HepG2 (cell line): ENCODE data around the gene GRK4. TPM values are rescaled to one million over a fixed set of nuclear protein-coding genes. Genes with fewer than 3 reads are reported as not detected.
A peak's percentile ranks its signal among the peaks of the same experiment; 100 is the strongest.

Experiments
- HBP1 ChIP-seq: IDR thresholded peaks from 2 replicates; pipeline ENCODE4 v1.6.1; 2016; ENCODE audit warnings: low read depth, control low read depth
- HDAC1 ChIP-seq: sonication (generic); formaldehyde crosslinking; IDR thresholded peaks from 2 replicates; pipeline ENCODE4 v1.5.1; 2020; ENCODE audit warnings: mild to moderate bottlenecking, missing genetic modification reagents
- IRF9 ChIP-seq: sonication (generic); formaldehyde crosslinking; IDR thresholded peaks from 2 replicates; pipeline ENCODE4 v1.8.0; 2022; ENCODE audit warnings: missing genetic modification reagents, mild to moderate bottlenecking, borderline replicate concordance
- NCOA1 ChIP-seq: sonication (generic); formaldehyde crosslinking; IDR thresholded peaks from 2 replicates; pipeline ENCODE4 v1.9.0; 2021; ENCODE audit warnings: missing genetic modification reagents
- PRDM10 ChIP-seq: sonication (generic); formaldehyde crosslinking; IDR thresholded peaks from 2 replicates; pipeline ENCODE4 v1.4.0; 2020; ENCODE audit warnings: low read depth, missing genetic modification reagents
- RERE ChIP-seq: IDR thresholded peaks from 2 replicates; pipeline ENCODE4 v1.6.1; 2016; ENCODE audit warnings: low read depth, missing genetic modification reagents, missing compliant biosample characterization
- SIN3B ChIP-seq: fragments of 150-350 bp; IDR thresholded peaks from 2 replicates; pipeline ENCODE4 v1.6.1; 2014; ENCODE audit warnings: low read length
- TOE1 ChIP-seq: sonication (generic); formaldehyde crosslinking; IDR thresholded peaks from 2 replicates; pipeline ENCODE4 v1.4.0; 2020; ENCODE audit warnings: mild to moderate bottlenecking, missing genetic modification reagents
- ZBTB44 ChIP-seq: sonication (generic); formaldehyde crosslinking; IDR thresholded peaks from 2 replicates; pipeline ENCODE4 v1.4.0; 2020; ENCODE audit warnings: missing genetic modification reagents
- ZNF597 ChIP-seq: sonication (generic); formaldehyde crosslinking; IDR thresholded peaks from 2 replicates; pipeline ENCODE4 v1.5.0; 2020; ENCODE audit warnings: missing genetic modification reagents
- polyA plus RNA-seq, 8 experiments: library from polyadenylated mRNA; depleted of rRNA in 3 of 8; stranded (reverse) in 7 of 8; unstranded in 1 of 8; fragments of >200 nt; fragmentation: Illumina TruSeq in 4 of 8; extraction: Trizol in 4 of 8; gene quantifications; 2 replicates each; pipeline versions ENCODE4 v1.2.1 to v1.2.3, GENCODE V29; 2011 to 2016; ENCODE audit warnings: low read depth in 4 of 8, missing spikeins in 1 of 8, mixed read lengths in 1 of 8; ENCODE audit not compliant: insufficient read depth in 1 of 8
- total RNA-seq, 5 experiments: library from RNA; depleted of rRNA; stranded (reverse); fragments of >200 nt; fragmentation: Illumina TruSeq; extraction: Trizol; gene quantifications; 2 replicates each; pipeline ENCODE4 v1.2.3, GENCODE V29; 2016; ENCODE audit warnings: low read depth in 1 of 5

The GRK4 gene
- total and polyA plus RNA-seq, 2 of the 13 experiments (the other 11 are each of a cell fraction or from before 2014, with no cell fraction given) = 1.8 to 2.0 TPM

- 0 out of 2 replicates have a peak, but pooled peaks have one; percentile 32 for TF ChIP-seq RERE (CRISPR knock-in tag)
- peak; percentile 60 for TF ChIP-seq HDAC1 (CRISPR knock-in tag)
- 0 out of 2 replicates have a peak, but pooled peaks have one; percentile 19 for TF ChIP-seq HBP1
- TF ChIP-seq SIN3B = no peak
- TF ChIP-seq PRDM10 (CRISPR knock-in tag) = 0 out of 2 replicates have a peak, but pooled peaks have one; percentile 28
- no peak for TF ChIP-seq ZNF597 (CRISPR knock-in tag)
- TF ChIP-seq IRF9 (CRISPR knock-in tag) = peak; percentile 67; the same call in 1 of the 2 replicates
- no peak for TF ChIP-seq NCOA1
- TF ChIP-seq ZBTB44 (CRISPR knock-in tag) = no peak
- TF ChIP-seq TOE1 (CRISPR knock-in tag) = no peak
These were observed 110.0 kb downstream of the GRK4 start (continued) for GRCh38 chr4:3073158-3074077.
